Measurements from ENCODE around the gene TMEM204.

The TMEM204 gene

DNA sequence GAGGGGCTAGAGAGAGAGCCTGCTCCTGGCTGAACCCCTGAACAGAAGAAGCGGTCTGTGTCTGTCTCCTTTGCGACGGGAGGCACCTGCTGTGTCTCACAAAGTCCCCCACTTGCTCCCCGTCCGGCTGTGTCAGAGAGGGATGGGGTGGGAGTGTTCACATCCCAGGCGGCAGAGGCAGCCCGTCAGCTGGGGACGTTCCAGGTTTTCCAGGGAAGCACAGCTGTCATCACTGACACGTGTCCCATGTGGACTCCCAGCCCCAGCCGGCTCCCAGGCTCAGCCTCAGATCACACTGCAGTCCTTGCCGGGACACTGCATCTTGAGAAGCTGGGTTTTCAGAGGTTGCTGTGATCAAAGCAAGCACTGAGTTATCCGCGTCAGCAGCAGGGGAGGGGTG, 38.8 kb upstream of the TMEM204 start:
- TF ChIP-seq, protein P1, sequence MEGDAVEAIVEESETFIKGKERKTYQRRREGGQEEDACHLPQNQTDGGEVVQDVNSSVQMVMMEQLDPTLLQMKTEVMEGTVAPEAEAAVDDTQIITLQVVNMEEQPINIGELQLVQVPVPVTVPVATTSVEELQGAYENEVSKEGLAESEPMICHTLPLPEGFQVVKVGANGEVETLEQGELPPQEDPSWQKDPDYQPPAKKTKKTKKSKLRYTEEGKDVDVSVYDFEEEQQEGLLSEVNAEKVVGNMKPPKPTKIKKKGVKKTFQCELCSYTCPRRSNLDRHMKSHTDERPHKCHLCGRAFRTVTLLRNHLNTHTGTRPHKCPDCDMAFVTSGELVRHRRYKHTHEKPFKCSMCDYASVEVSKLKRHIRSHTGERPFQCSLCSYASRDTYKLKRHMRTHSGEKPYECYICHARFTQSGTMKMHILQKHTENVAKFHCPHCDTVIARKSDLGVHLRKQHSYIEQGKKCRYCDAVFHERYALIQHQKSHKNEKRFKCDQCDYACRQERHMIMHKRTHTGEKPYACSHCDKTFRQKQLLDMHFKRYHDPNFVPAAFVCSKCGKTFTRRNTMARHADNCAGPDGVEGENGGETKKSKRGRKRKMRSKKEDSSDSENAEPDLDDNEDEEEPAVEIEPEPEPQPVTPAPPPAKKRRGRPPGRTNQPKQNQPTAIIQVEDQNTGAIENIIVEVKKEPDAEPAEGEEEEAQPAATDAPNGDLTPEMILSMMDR (conservative IDR thresholded peaks at IDR 0.05; ENCODE audit: low read depth), result no peak
- POLR2A ChIA-PET (ENCODE audit: low non-redundant PET), result no interaction called here
- DNase-seq (ENCODE audit: low spot score), result no peak
- CTCF ChIA-PET, result interaction anchor here (0.7 kb wide), 1 partner anchor 107 kb away, joined by 3 read pairs; no protein-coding TSS in a partner anchor
- peak overlapping the region; percentile 79 for H3K27ac ChIP-seq

DNA sequence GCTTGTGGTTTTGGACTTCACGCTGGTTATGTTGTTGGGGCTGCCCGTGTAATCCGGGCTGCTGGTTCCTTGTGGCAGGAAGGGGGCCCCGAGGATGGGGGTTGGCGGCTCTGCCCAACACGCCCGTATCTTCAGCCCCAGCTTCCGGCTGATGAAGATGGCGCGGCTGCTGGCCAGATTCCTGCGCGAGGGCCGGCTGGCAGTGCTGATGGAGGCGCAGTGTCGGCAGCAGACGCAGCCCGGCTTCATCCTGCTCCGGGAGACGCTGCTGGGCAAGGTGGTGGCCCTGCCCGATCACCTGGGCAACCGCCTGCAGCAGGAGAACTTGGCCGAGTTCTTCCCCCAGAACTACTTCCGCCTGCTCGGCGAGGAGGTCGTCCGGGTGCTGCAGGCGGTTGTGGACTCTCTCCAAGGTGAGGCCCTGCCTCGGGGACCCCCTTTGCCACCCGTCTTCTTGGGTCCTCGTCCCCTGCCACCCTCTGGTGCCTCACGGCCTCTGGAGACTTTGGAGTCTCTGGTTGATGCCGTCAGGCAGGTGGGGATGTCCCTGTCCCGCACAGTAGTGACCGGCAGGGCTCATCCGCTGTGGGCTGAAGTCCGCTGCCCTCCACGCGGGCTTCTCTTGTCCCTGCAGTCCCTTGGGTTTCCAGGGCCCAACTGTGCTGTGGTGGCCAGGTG, 38.1 kb upstream of the TMEM204 start:
- ChIA-PET POLR2A (ENCODE audit: low non-redundant PET) (interaction anchor here (0.5 kb wide), 1 partner anchor 15 kb away, joined by 4 read pairs; no protein-coding TSS in a partner anchor), CTCF (interaction anchor here (0.6 kb wide), 1 partner anchor 96 kb away, joined by 3 read pairs; no protein-coding TSS in a partner anchor)
- peak overlapping the region; percentile 79 for H3K27ac ChIP-seq
- TF ChIP-seq, protein P1 (conservative IDR thresholded peaks at IDR 0.05; ENCODE audit: low read depth), result no peak
- DNase-seq (ENCODE audit: low spot score), result no peak

DNA sequence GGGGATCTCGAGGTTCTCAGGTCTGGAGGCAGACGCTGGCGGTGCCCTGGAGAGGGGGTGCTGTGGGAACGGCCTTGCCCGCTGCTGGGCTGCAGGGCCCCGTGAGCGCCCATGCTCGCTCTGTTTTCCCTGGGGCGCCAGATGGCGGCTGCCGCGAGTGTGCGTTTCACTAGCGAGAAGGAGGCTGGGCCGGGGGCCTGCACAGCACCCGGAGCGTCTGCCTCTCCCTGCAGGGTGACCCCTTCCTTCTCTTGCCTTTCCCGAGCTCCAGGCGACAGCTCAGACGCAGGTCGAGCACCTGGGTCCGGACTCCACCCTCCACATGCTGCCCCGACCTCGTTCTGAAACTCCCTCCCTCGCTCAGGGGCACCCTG, 37.6 kb upstream of the TMEM204 start:
- DNase-seq (ENCODE audit: low spot score), result no peak
- TF ChIP-seq, protein P1 (conservative IDR thresholded peaks at IDR 0.05; ENCODE audit: low read depth), result no peak
- ChIA-PET POLR2A (ENCODE audit: low non-redundant PET) (no interaction called here), CTCF (interaction anchor here (0.6 kb wide), 1 partner anchor 95 kb away, joined by 3 read pairs; no protein-coding TSS in a partner anchor)
- H3K27ac ChIP-seq, result no peak overlapping the region

DNA sequence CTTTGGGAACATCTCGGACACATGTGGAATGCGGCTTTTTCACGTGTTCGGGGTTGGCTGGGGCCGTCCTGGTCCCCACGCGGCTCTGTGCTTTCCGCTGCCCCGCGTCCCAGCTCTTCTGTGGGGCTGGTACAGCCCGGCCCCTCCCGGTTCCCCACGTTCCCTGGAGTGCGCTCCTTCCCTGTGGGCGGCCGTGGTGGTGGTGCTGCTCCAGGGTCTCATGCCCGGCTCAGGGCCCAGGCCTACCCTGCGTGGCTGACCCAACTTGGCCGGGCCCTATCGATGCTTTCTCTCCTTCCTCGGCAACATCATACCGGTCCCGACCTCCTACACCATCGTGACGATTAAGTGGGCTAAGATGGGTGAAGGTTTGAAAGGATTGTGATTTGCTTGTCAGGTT, 37.0 kb upstream of the TMEM204 start:
- DNase-seq (ENCODE audit: low spot score), result no peak
- CTCF ChIA-PET, result no interaction called here
- POLR2A ChIA-PET (ENCODE audit: low non-redundant PET), result no interaction called here
- TF ChIP-seq, protein P1 (conservative IDR thresholded peaks at IDR 0.05; ENCODE audit: low read depth), result no peak
- H3K27ac ChIP-seq, result no peak overlapping the region

DNA sequence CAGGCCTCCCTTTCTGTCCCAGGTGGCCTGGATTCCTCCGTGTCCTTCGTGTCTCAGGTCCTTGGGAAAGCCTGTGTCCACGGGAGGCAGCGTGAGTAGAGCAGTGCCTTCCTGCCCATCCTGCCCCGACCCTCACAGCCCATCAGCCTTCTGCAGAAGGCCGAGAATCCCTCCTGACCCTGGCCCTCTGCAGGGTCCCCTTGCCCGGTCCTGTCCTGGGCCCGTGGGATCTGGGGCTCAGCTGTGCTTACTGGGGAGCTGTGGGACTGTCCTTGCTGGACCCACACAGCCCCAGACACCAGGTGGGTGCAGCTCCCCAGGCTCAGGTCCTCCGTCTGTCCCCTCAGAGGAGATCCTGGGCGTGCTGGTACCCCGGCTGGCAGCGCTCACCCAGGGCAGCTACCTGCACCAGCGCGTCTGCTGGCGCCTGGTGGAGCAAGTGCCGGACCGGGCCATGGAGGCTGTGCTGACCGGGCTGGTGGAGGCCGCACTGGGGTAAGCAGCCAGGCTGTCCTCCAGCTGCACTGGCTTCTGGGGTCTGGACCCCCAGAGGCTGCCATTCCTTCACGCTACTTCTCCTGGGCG, 36.4 kb upstream of the TMEM204 start:
- TF ChIP-seq, protein P1 (conservative IDR thresholded peaks at IDR 0.05; ENCODE audit: low read depth), result no peak
- no peak for DNase-seq (ENCODE audit: low spot score)
- ChIA-PET POLR2A (ENCODE audit: low non-redundant PET) (no interaction called here), CTCF (no interaction called here)
- no peak overlapping the region for H3K27ac ChIP-seq

DNA sequence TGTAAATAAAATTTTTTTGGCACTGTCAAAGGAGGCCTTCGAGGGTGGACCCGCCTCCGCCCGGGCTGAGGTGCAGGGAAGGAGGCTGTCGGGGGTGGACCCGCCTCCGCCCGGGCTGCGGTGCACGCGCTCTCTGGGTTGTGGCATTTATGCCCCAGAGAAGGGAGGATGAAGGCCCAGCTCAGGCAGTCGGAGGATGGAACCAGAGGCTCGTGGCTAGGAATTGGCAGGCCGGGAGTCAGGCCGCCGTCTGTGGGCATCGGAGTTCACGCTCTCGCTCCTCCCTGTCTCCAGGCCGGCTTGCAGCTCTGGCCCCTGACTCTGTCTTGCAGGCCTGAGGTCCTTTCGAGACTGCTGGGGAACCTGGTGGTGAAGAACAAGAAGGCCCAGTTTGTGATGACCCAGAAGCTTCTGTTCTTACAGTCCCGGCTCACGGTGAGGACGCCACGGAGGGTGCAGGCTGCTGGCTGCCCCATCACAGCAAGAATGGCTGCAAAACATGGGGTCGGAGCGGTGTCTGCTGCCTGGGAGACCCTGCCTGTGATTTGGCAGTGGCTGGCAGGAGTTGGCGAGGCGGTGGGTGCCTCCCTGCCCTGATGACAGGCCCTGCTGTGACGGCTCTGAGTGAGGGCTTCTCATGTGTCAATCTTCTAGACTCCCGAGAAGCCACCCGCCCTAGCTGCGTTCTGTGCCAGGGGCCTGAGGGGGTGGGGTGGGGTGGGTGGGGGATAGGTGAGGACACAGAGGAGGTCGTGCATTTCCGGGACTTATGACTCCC, 34.4 kb upstream of the TMEM204 start:
- ChIA-PET POLR2A (ENCODE audit: low non-redundant PET) (no interaction called here), CTCF (interaction anchor here (0.7 kb wide), 1 partner anchor 34 kb away, joined by 4 read pairs; the partner anchor contains the start of gene TMEM204)
- TF ChIP-seq, protein P1 (conservative IDR thresholded peaks at IDR 0.05; ENCODE audit: low read depth), result no peak
- no peak for DNase-seq (ENCODE audit: low spot score)
- no peak overlapping the region for H3K27ac ChIP-seq

Data from RWPE1 (cell line).